OCI-LY7 (cell line): ENCODE data around the gene ROBO1.

Experiments used
- EZH2phosphoT487 ChIP-seq: fragments of 200-600 bp; sonication (generic); IDR thresholded peaks from 2 replicates; pipeline ENCODE4 v1.6.1; 2018; ENCODE audit warnings: low read depth, borderline replicate concordance, mild to moderate bottlenecking, mixed run types, antibody characterized with exemption, low read length, moderate library complexity, mixed read lengths
- TF ChIP-seq, protein P1 (sequence below): fragments of 200-600 bp; sonication (generic); conservative IDR thresholded peaks from 2 replicates; pipeline ENCODE4 v1.5.1; 2014; ENCODE audit warnings: mild to moderate bottlenecking, antibody characterized with exemption, low read length, moderate library complexity, mixed read lengths

DNA sequence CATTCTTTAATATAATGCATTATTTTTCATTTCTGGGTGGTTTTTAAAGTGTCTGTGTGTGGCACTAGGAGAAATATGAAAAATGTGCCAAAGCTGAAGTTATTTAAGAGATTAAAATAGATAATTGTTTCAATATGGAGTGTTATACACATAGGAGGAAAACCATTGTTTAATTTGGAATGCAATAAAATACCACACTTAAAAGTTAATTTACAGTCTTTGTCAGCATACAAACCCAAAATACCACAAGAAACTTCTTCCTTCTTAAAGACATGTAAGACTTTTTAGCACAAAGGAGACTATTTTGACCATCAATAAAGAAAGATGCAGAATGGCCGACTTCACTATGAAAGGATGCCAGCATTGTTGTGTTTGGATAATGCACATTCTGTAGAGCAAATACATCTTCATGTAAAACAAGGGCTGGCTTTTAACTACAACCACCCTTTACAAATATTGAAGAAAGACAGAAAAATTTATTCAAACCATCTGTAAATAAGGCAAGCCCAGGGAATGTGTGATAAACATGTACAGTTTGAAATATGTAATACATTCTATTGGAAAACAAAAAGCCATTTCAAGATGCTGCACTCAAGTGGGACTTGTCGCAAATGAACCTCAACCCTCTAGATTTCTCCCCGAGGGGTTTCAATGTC, 1146.6 kb downstream of the ROBO1 start:
- TF ChIP-seq, protein P1, sequence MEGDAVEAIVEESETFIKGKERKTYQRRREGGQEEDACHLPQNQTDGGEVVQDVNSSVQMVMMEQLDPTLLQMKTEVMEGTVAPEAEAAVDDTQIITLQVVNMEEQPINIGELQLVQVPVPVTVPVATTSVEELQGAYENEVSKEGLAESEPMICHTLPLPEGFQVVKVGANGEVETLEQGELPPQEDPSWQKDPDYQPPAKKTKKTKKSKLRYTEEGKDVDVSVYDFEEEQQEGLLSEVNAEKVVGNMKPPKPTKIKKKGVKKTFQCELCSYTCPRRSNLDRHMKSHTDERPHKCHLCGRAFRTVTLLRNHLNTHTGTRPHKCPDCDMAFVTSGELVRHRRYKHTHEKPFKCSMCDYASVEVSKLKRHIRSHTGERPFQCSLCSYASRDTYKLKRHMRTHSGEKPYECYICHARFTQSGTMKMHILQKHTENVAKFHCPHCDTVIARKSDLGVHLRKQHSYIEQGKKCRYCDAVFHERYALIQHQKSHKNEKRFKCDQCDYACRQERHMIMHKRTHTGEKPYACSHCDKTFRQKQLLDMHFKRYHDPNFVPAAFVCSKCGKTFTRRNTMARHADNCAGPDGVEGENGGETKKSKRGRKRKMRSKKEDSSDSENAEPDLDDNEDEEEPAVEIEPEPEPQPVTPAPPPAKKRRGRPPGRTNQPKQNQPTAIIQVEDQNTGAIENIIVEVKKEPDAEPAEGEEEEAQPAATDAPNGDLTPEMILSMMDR, result no peak
- TF ChIP-seq EZH2phosphoT487, result no peak
